ENCODE results near the gene MORN1.

GRCh38 chr1:2358651-2359640, 32.4 kb downstream of the MORN1 start:
- no peak for TF ChIP-seq POLR2A (IDR thresholded peaks at IDR 0.05)
- TF ChIP-seq CTCF (IDR thresholded peaks at IDR 0.05), result no peak

Measured in testis (tissue), 2 donors.